HG03108 (cell line): ENCODE measurements around the gene TMEM140.
"Not testable (repeated sequence)": the region's sequence is repeated elsewhere in the genome, so short reads cannot be mapped to it uniquely, and the experiment has no call there.

ENCODE experiments used
- ATAC-seq: cut with Tn5 transposase; IDR thresholded peaks from one replicate; pipeline ENCODE4 v1.9.1; 2021; ENCODE audit warnings: moderate library complexity; ENCODE audit not compliant: unreplicated experiment

TMEM140 gene

DNA sequence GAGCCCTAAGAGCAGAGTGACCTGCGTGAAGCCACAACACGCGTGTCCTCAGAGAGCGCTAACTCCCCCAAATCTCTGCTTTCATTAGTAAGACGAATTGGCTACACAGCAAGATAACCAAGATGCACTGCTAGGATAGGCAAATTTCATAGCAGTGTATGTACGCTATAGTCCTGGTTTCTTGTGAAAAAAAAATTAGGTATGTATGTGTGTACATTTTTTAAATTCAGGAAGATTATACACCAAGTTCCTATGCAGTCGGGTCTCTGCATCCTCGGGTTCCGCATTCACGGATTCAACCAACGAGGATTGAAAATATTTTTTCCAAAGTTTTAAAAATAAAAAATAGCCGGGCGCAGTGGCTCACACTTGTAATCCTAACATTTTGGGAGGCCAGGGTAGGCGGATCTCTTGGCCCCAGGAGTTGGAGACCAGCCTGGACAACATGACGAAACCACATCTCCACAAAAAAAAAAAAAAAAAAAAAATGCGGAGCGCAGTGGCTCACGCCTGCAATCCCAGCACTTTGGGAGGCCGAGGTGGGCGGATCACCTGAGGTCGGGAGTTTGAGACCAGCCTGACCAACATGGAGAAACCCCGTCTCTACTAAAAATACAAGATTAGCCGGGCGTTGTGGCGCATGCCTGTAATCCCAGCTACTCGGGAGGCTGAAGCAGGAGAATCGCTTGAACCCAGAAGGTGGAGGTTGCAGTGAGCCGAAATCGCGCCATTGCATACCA is 64.2 kb downstream of the TMEM140 start:
- not testable (repeated sequence) for ATAC-seq

DNA sequence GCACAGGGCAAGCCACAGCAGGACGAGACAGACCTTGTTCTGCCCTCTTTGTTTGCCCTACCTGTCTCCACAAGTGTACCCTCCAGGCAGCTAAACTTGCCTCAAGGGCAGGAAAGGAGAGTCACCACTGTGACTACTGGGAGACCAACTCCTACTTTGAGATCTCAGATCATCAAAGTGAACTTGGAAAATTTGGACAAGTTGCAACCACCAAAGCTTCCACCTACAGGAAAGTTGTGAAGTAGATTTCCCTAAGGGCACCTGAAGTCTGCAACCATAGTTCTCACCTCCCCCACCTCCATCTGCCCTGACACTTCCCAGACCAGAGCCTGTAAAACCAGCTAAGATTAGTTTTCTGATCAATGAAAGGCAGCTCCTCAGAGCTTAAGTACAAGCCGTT is 66.0 kb downstream of the TMEM140 start:
- ATAC-seq, result no peak

DNA sequence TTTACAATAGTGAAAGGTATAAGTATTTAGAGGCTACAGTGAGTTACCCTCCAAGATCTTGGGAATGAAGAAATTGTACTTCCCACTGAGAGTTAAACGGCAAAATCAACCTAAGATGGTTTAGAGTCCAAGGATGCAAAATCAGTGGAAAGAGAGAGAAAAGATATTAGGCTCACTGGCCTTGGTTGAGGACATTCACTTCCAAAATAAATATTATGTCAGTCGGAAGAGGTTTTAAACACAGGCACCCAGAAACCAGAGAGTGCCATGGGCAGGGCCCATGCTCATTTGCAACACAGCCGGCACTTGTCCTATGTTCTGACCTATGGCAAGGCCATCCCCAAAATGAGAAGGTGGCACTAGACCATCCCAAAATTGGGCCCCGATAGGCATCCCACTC is 67.3 kb downstream of the TMEM140 start:
- no peak for ATAC-seq

DNA sequence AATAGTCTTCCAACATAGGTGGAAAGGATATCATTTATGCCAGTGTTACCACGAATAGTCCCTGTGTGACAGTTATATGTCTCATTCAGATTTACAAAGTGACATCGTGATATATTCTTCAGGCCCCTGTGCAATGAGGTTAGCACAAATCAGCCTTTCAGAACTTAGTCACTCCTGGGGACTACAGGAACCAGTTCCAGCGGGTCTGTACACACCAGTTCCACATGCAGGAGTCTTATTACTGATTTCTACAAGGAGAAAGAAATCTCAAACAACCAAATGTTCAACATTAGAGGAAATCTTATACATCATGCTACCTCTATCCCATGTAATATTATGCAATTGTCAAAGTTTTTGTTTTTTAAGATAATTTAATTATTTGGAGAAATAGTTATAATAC is 67.8 kb downstream of the TMEM140 start:
- ATAC-seq, result no peak
